Activated T-cell treated with anti-CD3 and anti-CD28 coated beads for 24 hours (primary cell): ENCODE data around the gene CNTN1.

Experiments used
- DNase-seq: peaks from one replicate; pipeline ENCODE4 v3.0.0-alpha.2; 2020; ENCODE audit warnings: low read depth

Gene CNTN1

DNA sequence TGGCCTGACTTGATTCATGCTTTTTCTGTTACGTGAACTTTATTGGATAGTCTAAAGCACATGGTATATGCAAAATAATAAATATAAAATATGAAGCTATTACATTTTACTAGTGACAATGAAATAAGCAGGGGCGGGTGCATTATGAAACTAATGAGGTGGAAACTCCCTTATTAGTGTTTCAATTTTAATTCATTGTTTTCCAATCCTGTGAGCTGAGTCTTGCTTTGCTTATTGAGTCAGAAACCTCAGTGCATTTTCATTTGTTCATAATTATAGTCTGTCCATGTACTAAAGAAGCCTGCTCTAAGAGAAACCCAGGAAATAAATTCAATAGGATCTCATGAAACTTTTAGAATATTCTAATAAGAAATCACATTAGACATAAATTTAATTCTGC, 78.5 kb downstream of the CNTN1 start:
- no peak for DNase-seq

GRCh38 chr12:40775661-40776060, 83.4 kb downstream of the CNTN1 start:
- no peak for DNase-seq

DNA sequence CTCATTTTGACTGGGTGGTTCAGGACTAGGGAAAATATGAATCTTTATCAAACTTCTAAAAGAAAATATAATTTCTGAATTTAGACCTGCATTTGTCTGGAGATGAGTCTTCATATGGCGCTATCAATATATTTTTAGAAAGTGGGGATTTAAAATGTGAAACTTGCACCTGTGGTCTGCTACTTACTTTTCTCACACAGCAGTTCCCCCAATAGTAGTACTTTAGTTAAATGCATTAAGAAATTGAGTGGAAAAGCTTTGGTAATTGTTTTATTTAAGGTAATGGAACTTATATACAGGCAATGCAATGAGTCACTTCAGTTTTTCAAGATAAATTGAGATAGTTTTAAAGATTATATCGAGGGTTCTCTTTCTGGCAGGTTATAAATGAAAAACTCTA, 91.9 kb downstream of the CNTN1 start:
- DNase-seq = no peak

DNA sequence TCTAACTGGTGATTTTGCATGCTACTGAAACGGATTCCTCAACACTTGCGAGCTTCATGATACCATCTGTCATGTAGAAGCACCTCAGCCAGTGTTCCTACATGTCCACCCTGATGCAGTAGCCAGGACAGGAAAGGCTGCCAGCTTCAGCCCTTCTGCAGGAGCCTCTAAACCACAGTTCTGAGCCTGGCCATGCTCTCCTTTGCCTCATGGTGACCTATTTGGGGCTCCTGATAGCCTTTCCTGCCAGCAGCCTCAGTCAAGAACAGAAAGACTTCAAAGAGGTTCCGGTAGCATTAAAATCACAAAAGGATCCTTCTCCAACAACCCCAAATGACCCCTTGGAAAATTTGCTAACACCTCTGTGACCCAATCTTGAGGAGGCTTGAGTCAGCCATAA, 96.0 kb downstream of the CNTN1 start:
- DNase-seq = no peak

DNA sequence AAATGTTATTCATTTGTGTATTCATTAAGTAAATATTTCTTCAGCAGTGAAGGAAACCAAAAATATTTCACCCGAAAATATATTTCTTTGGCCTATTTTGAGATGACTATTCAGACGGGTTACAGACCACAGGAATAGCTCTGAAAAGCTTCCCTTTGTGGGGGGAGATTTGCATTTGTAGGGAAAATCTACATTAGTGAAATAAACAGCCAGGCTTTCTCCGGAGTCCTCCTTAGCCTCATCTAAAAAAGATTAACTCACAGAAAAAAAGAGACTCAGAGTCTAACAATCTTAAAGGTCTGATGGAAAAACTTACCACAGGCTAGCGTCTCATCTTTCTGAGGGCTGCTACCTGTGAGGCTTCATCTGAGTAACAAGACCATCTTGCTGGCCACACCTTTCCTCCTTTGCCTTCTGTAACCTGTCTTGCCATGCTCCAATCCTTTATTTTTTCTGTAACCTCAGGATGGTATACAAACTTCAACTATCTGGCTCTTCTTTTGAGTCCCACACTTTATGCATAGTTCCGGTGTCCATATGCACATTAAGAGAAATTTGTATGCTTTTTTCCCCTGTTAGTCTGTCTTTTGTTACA, 100.7 kb downstream of the CNTN1 start:
- no peak for DNase-seq

- no peak for DNase-seq
These were observed 101.2 kb downstream of the CNTN1 start for GRCh38 chr12:40793471-40793870.

DNA sequence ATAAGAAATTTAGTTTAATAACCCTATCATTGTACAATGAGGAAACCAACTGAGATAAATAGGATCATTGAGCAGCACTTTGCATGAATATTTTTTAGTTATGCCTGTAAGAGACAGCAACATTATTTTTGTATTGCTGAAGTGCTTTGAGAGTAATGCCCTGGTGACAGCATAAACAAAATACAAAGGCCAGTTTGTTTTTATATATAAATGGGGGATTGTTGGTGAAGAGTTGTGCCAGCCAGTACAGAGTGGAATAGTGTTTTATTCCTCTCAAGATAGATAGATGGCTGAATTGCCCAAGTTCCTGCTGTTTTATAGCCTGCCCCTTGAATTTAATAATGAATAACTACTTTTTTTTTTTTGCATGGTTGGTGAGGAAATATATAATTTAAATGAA, 101.8 kb downstream of the CNTN1 start:
- no peak for DNase-seq

GRCh38 chr12:40801082-40801481, 108.8 kb downstream of the CNTN1 start:
- no peak for DNase-seq

- no peak for DNase-seq
These were observed 109.6 kb downstream of the CNTN1 start for GRCh38 chr12:40801861-40802260.

DNA sequence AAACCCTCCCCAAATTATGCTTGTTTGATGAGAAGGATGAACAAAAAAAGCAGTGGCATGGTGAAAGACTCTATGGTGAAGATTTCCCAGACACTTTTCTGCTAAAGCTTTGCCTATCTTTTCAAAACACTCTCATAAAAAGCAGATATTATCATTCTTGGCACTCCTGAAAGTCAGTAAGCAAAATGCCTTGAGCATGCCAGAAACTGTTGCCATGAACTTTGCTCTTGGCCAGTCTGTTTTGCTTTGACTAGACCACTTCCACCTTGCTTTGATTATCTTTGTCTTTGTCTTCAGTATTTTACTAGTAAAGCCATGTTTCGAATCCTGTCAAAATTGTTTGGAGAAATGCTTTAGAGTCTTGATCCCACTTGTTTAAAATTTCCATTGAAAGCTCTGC, 110.4 kb downstream of the CNTN1 start:
- no peak for DNase-seq

DNA sequence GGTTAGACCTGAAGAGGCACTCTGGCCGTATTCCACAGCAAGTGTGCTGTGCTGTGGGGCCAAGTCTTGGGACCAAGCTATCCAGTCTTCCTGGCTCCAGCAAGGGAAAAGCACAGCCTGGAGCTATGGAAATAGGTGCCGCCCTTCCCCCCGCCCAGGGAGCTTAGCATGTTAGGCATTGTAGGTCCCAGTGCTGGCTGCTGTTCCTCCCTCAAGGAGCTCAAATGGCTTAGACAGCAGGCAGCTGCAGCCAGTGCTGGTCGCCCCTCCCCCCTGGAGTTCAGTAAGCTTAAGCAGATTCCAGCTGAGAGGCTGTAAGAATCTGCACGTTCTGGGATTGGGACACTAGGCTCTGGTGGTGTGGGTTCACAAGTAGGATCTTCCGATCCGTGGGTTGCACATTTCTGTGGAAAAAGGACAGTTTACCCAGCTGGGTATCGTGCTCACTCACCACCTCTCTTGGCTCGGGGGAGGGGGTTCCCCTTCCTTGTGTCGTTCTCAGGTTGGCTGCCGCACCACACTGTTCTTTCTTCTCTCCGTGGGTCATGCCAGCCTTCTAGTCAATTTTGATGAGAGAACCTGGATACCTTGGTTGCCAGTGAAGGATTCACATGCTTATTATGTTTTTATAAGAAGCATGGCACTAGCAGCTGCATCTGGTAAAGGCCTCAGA, 127.3 kb downstream of the CNTN1 start:
- no peak for DNase-seq

DNA sequence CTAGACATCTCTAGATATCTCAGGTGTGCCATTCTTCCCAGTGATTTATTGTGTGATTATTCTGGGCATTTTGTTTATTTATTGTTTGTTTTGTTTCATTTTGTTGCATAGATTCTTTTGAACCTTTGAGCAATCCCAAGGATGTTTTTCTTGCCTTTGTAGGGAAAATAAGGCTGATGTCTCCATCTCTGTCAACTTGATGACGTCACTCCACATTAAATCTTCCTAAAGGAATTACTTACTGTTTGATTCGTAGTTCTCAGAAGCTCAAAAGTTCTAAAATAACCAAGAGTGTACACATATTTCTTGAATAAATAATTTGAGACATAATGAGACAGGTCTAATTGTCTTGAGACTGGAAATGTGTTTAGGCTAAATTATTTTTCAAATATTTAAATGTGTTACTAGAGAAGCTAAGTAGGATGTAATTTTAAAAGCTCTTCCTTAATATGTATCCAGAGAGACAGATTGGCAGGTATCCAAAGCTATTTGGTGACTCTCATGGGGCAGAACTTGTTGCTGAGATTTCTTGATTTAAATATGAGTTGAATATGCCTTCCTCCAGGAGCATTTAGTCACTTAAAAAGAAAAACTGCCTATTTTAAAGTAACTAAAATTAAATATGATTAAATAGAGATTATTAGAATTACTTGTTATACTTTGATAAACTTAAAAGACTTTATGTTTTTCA, 128.7 kb downstream of the CNTN1 start:
- no peak for DNase-seq

- no peak for DNase-seq
These were observed 132.9 kb downstream of the CNTN1 start for GRCh38 chr12:40825156-40825555.

- no peak for DNase-seq
These were observed 135.7 kb downstream of the CNTN1 start for GRCh38 chr12:40827683-40828592.

DNA sequence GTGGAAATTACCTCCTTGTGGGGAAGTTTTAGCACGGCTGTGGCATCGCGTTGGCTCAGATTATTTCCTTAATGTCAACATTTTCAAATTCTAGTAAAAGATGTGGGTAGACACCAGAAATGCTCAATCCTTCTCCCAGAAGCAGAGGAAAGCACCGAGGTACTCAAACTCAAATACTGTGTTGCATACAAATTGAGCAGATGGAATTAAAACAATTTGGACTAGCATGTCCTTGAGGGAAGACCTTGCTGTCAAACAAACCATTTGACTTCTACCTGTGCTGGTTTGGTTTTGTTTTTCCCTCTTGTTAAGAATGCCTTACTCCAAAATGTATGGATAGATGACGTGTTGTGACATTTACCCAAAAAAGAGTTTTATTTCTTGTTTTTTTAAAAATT, 136.4 kb downstream of the CNTN1 start:
- DNase-seq = no peak

DNA sequence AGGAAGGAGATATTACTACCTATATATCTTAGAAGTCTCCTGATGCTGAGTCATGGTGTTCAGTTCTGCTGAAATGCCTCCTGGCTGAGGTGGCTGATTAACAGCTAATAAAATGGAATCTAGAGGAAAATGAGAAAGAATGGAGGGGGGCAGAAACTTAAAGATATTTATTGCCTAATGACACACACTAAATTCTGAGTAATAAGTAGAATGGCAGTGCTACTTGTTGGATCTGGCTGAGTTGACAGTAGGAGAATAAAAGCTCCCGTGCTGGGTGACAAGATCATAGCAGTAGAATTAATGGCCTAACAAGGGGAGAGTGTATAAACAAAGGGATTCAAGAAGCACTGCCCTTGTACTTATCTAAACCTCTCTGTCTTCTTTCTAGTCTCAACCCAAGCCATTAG, 137.5 kb downstream of the CNTN1 start:
- DNase-seq = no peak

GRCh38 chr12:40831916-40832315, 139.7 kb downstream of the CNTN1 start:
- no peak for DNase-seq

GRCh38 chr12:40832668-40833067, 140.4 kb downstream of the CNTN1 start:
- no peak for DNase-seq

GRCh38 chr12:40833818-40834217, 141.6 kb downstream of the CNTN1 start:
- no peak for DNase-seq

DNA sequence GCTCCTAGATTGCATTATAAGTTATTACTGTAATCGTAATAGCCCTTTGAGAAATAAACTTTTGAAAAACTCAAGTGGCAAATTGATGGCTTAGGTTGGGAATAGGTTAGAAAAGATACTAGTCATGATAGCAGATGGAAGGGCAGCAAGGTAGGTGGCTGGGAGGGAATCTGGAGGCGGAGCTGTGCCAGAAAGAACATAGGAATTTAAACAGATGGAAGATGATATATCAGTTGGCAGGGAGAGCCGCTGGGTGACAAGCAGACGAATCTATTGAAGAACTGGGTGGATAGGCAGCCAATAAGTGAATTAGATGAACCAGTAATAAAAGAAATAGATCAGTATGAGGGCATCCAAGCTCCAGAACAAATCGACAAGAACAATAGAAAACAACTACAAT, 142.1 kb downstream of the CNTN1 start:
- DNase-seq = no peak

- DNase-seq = no peak
These were observed 145.7 kb downstream of the CNTN1 start for GRCh38 chr12:40837891-40838429.

GRCh38 chr12:40843495-40843894, 151.3 kb downstream of the CNTN1 start:
- DNase-seq = no peak
